Tibial nerve (tissue), 4 donors: ENCODE results near the gene PDZD2. TPM values are rescaled to one million over a fixed set of nuclear protein-coding genes. Genes with fewer than 3 reads are reported as not detected.

Source experiments
- DNase-seq, 2 donors: peaks; one replicate each; pipeline ENCODE4 v3.0.0-alpha.2; 2019; ENCODE audit warnings: low spot score in 2 of 2
- H3K27ac ChIP-seq, 4 donors: fragments of 200-600 bp; sonication (generic) in 3 of 4; one replicate each; pipeline ENCODE4 v1.5.1; 2017 to 2019; ENCODE audit warnings: mild to moderate bottlenecking in 1 of 4
- H3K27me3 ChIP-seq, 2 donors: fragments of 200-600 bp; sonication (generic) in 1 of 2; one replicate each; pipeline versions ENCODE4 v1.5.1 to v1.6.0; 2017 to 2019
- H3K36me3 ChIP-seq, 3 donors: fragments of 200-600 bp; sonication (generic); one replicate each; pipeline ENCODE4 v1.5.1; 2018 to 2019
- H3K4me1 ChIP-seq, 4 donors: fragments of 200-600 bp; sonication (generic) in 3 of 4; one replicate each; pipeline ENCODE4 v1.5.1; 2017 to 2019
- H3K4me3 ChIP-seq, 4 donors: fragments of 200-600 bp; sonication (generic) in 3 of 4; one replicate each; pipeline ENCODE4 v1.5.1; 2017 to 2019; ENCODE audit warnings: mild to moderate bottlenecking in 1 of 4, moderate library complexity in 1 of 4
- H3K9me3 ChIP-seq, 4 donors: fragments of 200-600 bp; sonication (generic) in 3 of 4; one replicate each; pipeline ENCODE4 v1.5.1; 2017 to 2019
- EP300 ChIP-seq, 2 donors: sonication (generic); formaldehyde crosslinking; IDR thresholded peaks; one replicate each; pipeline ENCODE4 v1.6.1; 2017; ENCODE audit warnings: antibody characterized with exemption in 2 of 2, mild to moderate bottlenecking in 1 of 2
- POLR2A ChIP-seq, 2 donors: fragments of 450-650 bp; IDR thresholded peaks; one replicate each; pipeline ENCODE4 v1.6.1; 2017; ENCODE audit warnings: antibody characterized with exemption in 2 of 2, mild to moderate bottlenecking in 2 of 2, moderate library complexity in 2 of 2
- WGBS, 2 donors: methylation state at CpG; one replicate each; pipeline ENCODE4 v1.1.5; 2018; 5-methylcytosine and 5-hydroxymethylcytosine counted together
- total RNA-seq, 4 donors: library from RNA; depleted of rRNA; stranded (reverse); fragments of >200 nt; gene quantifications; one replicate each; pipeline ENCODE4 v1.1.0, GENCODE V29; 2016
- TF ChIP-seq, protein P1 (sequence below), 5 experiments: fragments of 200-600 bp in 3 of 5; fragments of 450-650 bp in 2 of 5; sonication (generic) in 3 of 5; IDR thresholded peaks; one replicate each; pipeline ENCODE4 v1.5.1; 2016 to 2019; ENCODE audit warnings: antibody characterized with exemption in 5 of 5, mild to moderate bottlenecking in 3 of 5, moderate library complexity in 2 of 5

PDZD2 gene
- total RNA-seq, 4 donors from 2014 or later = 102 to 153 (median 117) TPM

DNA sequence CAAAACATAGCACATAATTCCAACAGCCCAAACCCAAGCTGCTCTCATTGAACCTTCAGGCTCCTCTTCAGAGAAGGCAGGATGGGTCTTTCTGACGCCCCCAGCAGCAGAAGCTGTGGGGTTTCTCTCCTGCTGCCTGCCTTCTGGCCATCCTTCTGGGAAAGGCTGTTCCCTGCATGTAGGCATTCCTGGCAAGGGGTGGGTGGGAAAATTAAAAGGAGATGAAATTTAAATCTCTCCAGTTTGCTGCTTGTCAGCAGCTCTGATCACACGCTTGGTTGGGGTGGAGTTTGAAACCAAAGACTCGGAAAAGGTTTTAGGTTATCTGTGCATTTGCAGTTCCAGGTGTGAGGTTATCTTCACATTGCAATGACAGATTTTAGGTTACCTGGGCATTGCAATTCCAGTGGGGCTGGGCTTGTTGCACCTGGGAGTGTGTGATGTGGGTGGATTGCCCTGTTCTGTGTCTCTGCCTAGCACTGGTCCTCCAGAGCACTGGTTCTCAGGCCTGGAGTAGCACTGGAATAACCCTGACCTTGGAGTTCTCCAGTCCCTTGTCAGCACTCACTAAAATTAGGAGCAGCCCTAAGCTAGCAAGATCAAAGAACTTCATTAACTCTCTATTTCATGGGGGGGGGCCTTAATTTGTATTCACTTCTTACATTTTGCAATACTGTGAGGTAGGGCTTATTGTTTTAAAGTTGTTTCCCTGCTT lies 109.7 kb downstream of the PDZD2 start:
- DNase-seq = no peak
- 79 to 88% methylated on average over 3 of the region's 3 CpGs for WGBS, 2 donors
- no peak overlapping the region for H3K27ac ChIP-seq
- H3K9me3 ChIP-seq = no peaks in the 10 kb centered on the region
- no peak overlapping the region for H3K4me3 ChIP-seq
- H3K27me3 ChIP-seq = no peaks in the 10 kb centered on the region
- no peaks in the 10 kb centered on the region for H3K36me3 ChIP-seq
- no peak for TF ChIP-seq POLR2A (IDR thresholded peaks at IDR 0.05)
- no peak for TF ChIP-seq EP300 (IDR thresholded peaks at IDR 0.05)
- TF ChIP-seq, protein P1, sequence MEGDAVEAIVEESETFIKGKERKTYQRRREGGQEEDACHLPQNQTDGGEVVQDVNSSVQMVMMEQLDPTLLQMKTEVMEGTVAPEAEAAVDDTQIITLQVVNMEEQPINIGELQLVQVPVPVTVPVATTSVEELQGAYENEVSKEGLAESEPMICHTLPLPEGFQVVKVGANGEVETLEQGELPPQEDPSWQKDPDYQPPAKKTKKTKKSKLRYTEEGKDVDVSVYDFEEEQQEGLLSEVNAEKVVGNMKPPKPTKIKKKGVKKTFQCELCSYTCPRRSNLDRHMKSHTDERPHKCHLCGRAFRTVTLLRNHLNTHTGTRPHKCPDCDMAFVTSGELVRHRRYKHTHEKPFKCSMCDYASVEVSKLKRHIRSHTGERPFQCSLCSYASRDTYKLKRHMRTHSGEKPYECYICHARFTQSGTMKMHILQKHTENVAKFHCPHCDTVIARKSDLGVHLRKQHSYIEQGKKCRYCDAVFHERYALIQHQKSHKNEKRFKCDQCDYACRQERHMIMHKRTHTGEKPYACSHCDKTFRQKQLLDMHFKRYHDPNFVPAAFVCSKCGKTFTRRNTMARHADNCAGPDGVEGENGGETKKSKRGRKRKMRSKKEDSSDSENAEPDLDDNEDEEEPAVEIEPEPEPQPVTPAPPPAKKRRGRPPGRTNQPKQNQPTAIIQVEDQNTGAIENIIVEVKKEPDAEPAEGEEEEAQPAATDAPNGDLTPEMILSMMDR (IDR thresholded peaks at IDR 0.05) = no peak
- no peaks in the 10 kb centered on the region for H3K4me1 ChIP-seq

DNA sequence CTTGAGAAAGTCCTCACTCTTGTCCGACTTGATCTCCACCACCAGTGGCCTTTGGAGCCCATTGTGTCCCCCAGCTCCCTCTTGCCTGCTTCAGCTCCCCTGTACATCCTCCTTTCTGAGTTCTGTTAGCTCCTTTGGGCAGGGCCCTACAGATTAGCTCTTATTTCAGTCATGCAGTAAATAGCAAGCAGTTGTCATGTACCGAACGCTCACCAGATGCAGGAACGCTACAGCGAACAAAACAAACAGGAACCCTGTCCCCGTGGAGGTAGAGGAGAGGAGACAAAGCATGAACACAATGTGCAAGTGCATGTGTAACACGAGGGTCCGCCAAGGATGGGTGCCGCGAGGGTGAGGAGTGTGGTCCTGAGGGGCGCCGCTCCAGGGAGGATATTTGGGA lies 111.3 kb downstream of the PDZD2 start:
- TF ChIP-seq POLR2A (IDR thresholded peaks at IDR 0.05) (no peak), EP300 (IDR thresholded peaks at IDR 0.05) (no peak)
- TF ChIP-seq, protein P1 (IDR thresholded peaks at IDR 0.05) = no peak
- Histone ChIP-seq H3K4me1 (no peaks in the 10 kb centered on the region), H3K27me3 (no peaks in the 10 kb centered on the region), H3K27ac (no peak overlapping the region), H3K36me3 (no peaks in the 10 kb centered on the region), H3K4me3 (no peak overlapping the region), H3K9me3 (no peaks in the 10 kb centered on the region)
- WGBS, 2 donors = 87 to 90% methylated on average over 12 of the region's 12 CpGs
- DNase-seq = no peak

DNA sequence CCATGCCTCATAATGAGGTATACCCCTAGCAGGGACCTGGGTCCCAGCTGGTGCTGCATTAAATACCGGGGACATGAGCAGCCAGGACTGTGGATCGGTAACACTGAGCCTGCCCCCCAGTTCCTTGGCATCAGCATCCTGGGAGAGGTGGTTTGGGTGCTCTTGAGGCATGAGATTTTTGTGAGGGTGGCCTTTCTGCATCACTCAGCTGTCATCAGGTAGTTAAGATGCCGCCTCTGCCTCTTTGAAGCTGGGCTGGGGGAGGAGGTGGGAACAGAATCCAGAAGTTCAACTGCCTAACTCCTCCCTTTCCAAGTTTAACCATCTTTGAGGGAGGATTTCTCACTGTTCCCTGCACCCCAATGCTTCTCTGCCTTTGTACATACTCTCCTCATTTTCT lies 112.7 kb downstream of the PDZD2 start:
- Histone ChIP-seq H3K4me1 (no peaks in the 10 kb centered on the region), H3K36me3 (no peaks in the 10 kb centered on the region), H3K27me3 (no peaks in the 10 kb centered on the region), H3K9me3 (no peaks in the 10 kb centered on the region), H3K4me3 (no peak overlapping the region), H3K27ac (no peak overlapping the region)
- TF ChIP-seq POLR2A (IDR thresholded peaks at IDR 0.05) (no peak), EP300 (IDR thresholded peaks at IDR 0.05) (no peak)
- TF ChIP-seq, protein P1 (IDR thresholded peaks at IDR 0.05) = no peak
- no peak for DNase-seq
- WGBS, 2 donors = 70 to 71% methylated on average over 3 of the region's 3 CpGs

DNA sequence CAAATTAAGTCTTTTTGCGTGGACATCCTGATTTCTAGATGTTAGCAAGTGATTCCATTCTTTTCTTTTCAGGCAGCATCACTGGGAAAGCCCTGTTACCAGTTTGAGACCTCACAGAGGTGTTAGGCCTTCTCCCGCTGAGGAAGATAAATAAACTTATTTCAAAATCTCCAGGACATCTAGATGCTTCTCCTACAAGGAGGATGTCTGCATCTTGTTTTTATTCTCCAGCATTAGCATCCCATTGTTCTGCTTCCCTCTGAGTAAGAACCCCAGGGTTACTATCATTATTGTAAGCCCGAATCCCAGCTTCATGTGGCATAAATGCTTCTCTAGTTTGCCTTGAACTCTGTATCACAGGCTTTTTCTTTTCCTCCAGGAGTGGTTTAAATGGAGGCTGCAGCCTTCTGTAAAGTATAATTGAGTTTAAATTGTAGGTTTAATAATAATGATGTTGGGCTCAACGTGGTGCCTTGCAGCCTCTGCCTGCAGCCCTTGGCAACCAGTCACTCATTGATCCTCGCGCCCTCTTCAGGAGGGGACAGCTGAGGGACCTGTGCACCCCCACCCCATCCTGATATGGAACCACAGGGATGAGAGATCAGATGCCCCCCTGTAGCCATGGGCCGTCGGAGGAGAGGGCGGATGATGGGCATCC lies 114.9 kb downstream of the PDZD2 start:
- Histone ChIP-seq H3K36me3 (no peaks in the 10 kb centered on the region), H3K9me3 (no peaks in the 10 kb centered on the region), H3K27me3 (no peaks in the 10 kb centered on the region), H3K4me1 (no peaks in the 10 kb centered on the region), H3K27ac (no peak overlapping the region), H3K4me3 (no peak overlapping the region)
- WGBS, 2 donors = 70 to 77% methylated on average over 9 of the region's 9 CpGs
- TF ChIP-seq, protein P1 (IDR thresholded peaks at IDR 0.05) = no peak
- TF ChIP-seq EP300 (IDR thresholded peaks at IDR 0.05) (no peak), POLR2A (IDR thresholded peaks at IDR 0.05) (no peak)
- DNase-seq = no peak

DNA sequence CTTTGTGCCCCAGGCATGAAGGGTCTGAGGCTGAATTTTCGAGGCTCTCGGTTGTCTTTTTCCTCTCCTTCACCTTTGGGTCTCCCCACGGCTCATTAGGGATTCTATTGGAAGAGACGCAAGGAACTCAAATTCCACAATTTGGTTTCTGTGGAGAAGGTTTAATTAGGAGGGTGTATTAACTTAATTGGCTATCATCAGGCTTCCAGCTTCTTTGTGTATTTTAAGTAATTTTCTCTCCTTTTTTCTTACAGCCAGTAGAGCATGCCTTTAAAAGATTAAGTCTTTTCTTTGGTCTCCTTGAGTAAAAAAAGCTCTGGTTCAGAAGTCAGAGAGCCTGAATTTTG lies 115.4 kb downstream of the PDZD2 start:
- H3K27me3 ChIP-seq = no peaks in the 10 kb centered on the region
- no peaks in the 10 kb centered on the region for H3K4me1 ChIP-seq
- no peak for DNase-seq
- H3K27ac ChIP-seq = no peak overlapping the region
- 71 to 76% methylated on average over 4 of the region's 4 CpGs for WGBS, 2 donors
- no peak overlapping the region for H3K4me3 ChIP-seq
- H3K36me3 ChIP-seq = no peaks in the 10 kb centered on the region
- TF ChIP-seq, protein P1 (IDR thresholded peaks at IDR 0.05) = no peak
- TF ChIP-seq EP300 (IDR thresholded peaks at IDR 0.05) (no peak), POLR2A (IDR thresholded peaks at IDR 0.05) (no peak)
- H3K9me3 ChIP-seq = no peaks in the 10 kb centered on the region
